Lung (tissue), 12 donors: ENCODE results near the gene BDKRB1. TPM values are rescaled to one million over a fixed set of nuclear protein-coding genes. Genes with fewer than 3 reads are reported as not detected.

Experiments
- ATAC-seq: fragments of 200-7000 bp; cut with Tn5 transposase; one replicate; pipeline ENCODE4 v1.9.1; 2020; ENCODE audit warnings: moderate number of reproducible peaks; ENCODE audit not compliant: insufficient read depth, low FRiP score
- DNase-seq, 3 donors: peaks; one replicate each; pipeline ENCODE4 v3.0.0-alpha.2; 2013 to 2017
- H3K27ac ChIP-seq, 2 donors: one replicate each; pipeline ENCODE4 v1.5.1; 2013; ENCODE audit warnings: mild to moderate bottlenecking in 2 of 2, moderate library complexity in 2 of 2, control low read depth in 1 of 2, inconsistent platforms in 1 of 2, low read depth in 1 of 2, low read length in 1 of 2
- H3K27me3 ChIP-seq, 3 donors: one replicate each; pipeline ENCODE4 v1.5.1; 2013; ENCODE audit warnings: low read length in 2 of 3; ENCODE audit not compliant: control insufficient read depth in 3 of 3, insufficient read depth in 3 of 3
- H3K36me3 ChIP-seq, 4 donors: one replicate each; pipeline ENCODE4 v1.5.1; 2013; ENCODE audit warnings: low read length in 4 of 4, mild to moderate bottlenecking in 1 of 4, moderate library complexity in 1 of 4; ENCODE audit not compliant: control insufficient read depth in 4 of 4, insufficient read depth in 4 of 4
- H3K4me1 ChIP-seq, 5 donors: one replicate each; pipeline ENCODE4 v1.5.1; 2013; ENCODE audit warnings: low read length in 5 of 5, mild to moderate bottlenecking in 2 of 5, moderate library complexity in 1 of 5; ENCODE audit not compliant: control insufficient read depth in 5 of 5, insufficient read depth in 5 of 5
- H3K4me3 ChIP-seq: one replicate; pipeline ENCODE4 v1.5.1; 2013; ENCODE audit warnings: mild to moderate bottlenecking, control low read depth, moderate library complexity
- H3K9ac ChIP-seq, 2 donors: one replicate each; pipeline ENCODE4 v1.5.1; 2013; ENCODE audit warnings: low read length in 2 of 2, control low read depth in 1 of 2; ENCODE audit not compliant: insufficient read depth in 1 of 2
- H3K9me3 ChIP-seq, 4 donors: one replicate each; pipeline ENCODE4 v1.5.1; 2013; ENCODE audit warnings: low read length in 3 of 4, mild to moderate bottlenecking in 1 of 4, moderate library complexity in 1 of 4; ENCODE audit not compliant: control insufficient read depth in 4 of 4, insufficient read depth in 3 of 4
- CTCF ChIP-seq: IDR thresholded peaks from 2 replicates; pipeline ENCODE4 v1.5.1; 2012; ENCODE audit warnings: mild to moderate bottlenecking; ENCODE audit errors: control extremely low read depth, extremely low read depth
- WGBS, 2 donors: extraction: QIAGEN DNeasy Blood & Tissue Kit; methylation state at CpG; one replicate each; pipeline ENCODE4 v1.1.7; 2013; 5-methylcytosine and 5-hydroxymethylcytosine counted together
- polyA plus RNA-seq, 2 donors: library from polyadenylated mRNA; stranded (reverse); fragments of 200-250 nt; gene quantifications; one replicate each; pipeline ENCODE4 v1.2.1, GENCODE V29; 2013
- total RNA-seq, 2 donors: library from RNA; depleted of rRNA in 1 of 2; stranded (reverse); fragments of >200 nt in 1 of 2; gene quantifications; one replicate each; pipeline ENCODE4 v1.2.1, GENCODE V29; 2014 to 2021
- donor health status: control.
- donor health status: control.
- donor health status: Bipolar disorder and iron deficiency.
- donor health status: healthy.
- donor health status: DM: yes; HTN: yes; CAD: no.

Gene BDKRB1
- total and polyA plus RNA-seq, 4 donors: 0.18 to 5.4 (median 0.42) TPM

GRCh38 chr14:96269359-96269710 lies 13.3 kb downstream of the BDKRB1 start:
- no peak for DNase-seq
- Histone ChIP-seq H3K27me3 (no peaks in the 10 kb centered on the region), H3K4me3 (no peak overlapping the region), H3K9ac (no peak overlapping the region), H3K9me3 (peaks cover 0 to 9% (median 0%) of the 10 kb centered on the region in 4 donors), H3K36me3 (no peaks in the 10 kb centered on the region), H3K4me1 (peaks cover 0 to 18% (median 3%) of the 10 kb centered on the region in 5 donors), H3K27ac (no peak overlapping the region)
- whole genome bisulfite sequencing, 2 donors: 90 to 95% methylated on average over 10 of the region's 10 CpGs
- ATAC-seq: peak; percentile 6
- TF ChIP-seq CTCF: no peak

- no peak for ATAC-seq
- 84 to 91% methylated on average over 8 of the region's 8 CpGs for WGBS, 2 donors
Measured at GRCh38 chr14:96270565-96271420, 14.8 kb downstream of the BDKRB1 start.

GRCh38 chr14:96271421-96271762 lies 15.4 kb downstream of the BDKRB1 start:
- peaks cover 0 to 25% (median 5%) of the 10 kb centered on the region in 5 donors for H3K4me1 ChIP-seq
- DNase-seq (no peak), ATAC-seq (no peak)
- no peak for TF ChIP-seq CTCF
- WGBS, 2 donors: 95 to 97% methylated on average over 1 of the region's 1 CpG
- H3K27me3 ChIP-seq: no peaks in the 10 kb centered on the region
- no peak overlapping the region for H3K27ac ChIP-seq
- H3K9me3 ChIP-seq: peaks cover 0 to 9% (median 0%) of the 10 kb centered on the region in 4 donors
- no peak overlapping the region for H3K4me3 ChIP-seq
- H3K36me3 ChIP-seq: no peaks in the 10 kb centered on the region
- H3K9ac ChIP-seq: no peak overlapping the region

More at GRCh38 chr14:96270565-96271420, 14.8 kb downstream of the BDKRB1 start:
- no peaks in the 10 kb centered on the region for H3K36me3 ChIP-seq
- no peak overlapping the region for H3K27ac ChIP-seq
- no peak for DNase-seq
- peaks cover 0 to 23% (median 5%) of the 10 kb centered on the region in 5 donors for H3K4me1 ChIP-seq
- TF ChIP-seq CTCF: no peak
- no peaks in the 10 kb centered on the region for H3K27me3 ChIP-seq
- H3K4me3 ChIP-seq: no peak overlapping the region
- no peak overlapping the region for H3K9ac ChIP-seq
- peaks cover 0 to 9% (median 0%) of the 10 kb centered on the region in 4 donors for H3K9me3 ChIP-seq
